GM19328 (cell line): Measurements from ENCODE around the gene EPB41L5.
A peak's percentile ranks its signal among the peaks of the same experiment; 100 is the strongest.
"Not testable (repeated sequence)": the region's sequence is repeated elsewhere in the genome, so short reads cannot be mapped to it uniquely, and the experiment has no call there.

Source experiments
- ATAC-seq: cut with Tn5 transposase; IDR thresholded peaks from one replicate; pipeline ENCODE4 v1.9.1; 2021; ENCODE audit warnings: mild to moderate bottlenecking, moderate library complexity; ENCODE audit not compliant: unreplicated experiment

Gene EPB41L5

DNA sequence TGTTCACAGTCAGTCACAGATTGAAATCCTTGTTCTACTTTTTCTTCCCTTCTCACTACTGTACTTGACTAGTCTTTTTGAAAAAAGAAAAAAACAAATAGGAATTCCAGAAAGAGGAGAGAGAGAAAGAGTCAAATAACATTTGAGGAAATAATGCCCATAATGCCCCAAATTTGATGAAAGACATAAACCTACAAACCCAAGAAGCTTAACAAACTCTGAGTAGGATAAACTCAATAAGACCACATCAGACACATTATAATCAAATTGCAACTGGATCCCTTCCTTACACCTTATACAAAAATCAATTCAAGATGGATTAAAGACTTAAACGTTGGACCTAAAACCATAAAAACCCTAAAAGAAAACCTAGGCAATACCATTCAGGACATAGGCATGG, 179.4 kb downstream of the EPB41L5 start:
- ATAC-seq, result no peak

DNA sequence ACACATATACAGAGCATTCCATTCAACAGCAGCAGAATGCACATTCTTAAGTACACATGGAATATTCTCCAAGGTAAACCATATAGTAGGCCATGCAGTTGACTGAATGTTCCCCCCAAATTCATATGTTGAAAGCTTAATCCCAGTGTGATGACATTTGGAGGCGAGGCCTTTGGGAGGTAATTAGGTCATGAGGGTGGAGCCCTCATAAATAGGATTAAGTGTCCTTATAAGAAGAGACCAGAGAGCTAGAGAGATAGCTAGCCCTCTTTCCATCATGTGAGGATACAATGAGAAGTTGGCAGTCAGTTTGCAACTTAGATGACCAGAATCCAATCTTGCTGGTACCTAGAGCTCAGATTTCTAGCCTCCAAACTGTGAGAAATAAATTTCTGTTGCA, 182.7 kb downstream of the EPB41L5 start:
- ATAC-seq, result no peak

DNA sequence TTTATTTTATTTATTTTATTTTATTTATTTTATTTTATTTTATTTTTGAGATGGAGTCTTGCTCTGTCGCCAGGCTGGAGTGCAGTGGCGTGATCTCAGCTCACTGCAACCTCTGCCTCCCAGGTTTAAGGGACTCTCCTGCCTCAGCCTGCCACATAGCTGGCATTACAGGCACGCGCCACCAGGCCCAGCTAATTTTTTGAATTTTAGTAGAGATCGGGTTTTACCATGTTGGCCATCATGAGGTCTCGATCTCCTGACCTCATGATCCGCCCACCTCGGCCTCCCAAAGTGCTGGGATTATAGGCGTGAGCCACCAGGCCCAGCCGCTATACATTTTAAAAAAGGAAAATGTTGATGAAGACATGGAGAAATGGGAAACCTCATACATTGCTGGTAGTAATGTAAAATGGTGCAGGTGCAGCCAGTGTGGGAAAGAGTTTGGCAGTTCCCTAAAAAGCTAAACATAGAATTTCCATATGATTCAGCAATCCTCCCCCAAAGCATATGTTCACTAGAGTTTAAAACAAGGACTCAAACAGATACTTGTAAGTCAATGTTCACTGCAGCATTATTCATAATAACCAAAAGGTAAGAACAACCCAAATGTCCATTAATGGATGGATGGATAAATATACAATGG, 187.1 kb downstream of the EPB41L5 start:
- ATAC-seq, result not testable (repeated sequence)

DNA sequence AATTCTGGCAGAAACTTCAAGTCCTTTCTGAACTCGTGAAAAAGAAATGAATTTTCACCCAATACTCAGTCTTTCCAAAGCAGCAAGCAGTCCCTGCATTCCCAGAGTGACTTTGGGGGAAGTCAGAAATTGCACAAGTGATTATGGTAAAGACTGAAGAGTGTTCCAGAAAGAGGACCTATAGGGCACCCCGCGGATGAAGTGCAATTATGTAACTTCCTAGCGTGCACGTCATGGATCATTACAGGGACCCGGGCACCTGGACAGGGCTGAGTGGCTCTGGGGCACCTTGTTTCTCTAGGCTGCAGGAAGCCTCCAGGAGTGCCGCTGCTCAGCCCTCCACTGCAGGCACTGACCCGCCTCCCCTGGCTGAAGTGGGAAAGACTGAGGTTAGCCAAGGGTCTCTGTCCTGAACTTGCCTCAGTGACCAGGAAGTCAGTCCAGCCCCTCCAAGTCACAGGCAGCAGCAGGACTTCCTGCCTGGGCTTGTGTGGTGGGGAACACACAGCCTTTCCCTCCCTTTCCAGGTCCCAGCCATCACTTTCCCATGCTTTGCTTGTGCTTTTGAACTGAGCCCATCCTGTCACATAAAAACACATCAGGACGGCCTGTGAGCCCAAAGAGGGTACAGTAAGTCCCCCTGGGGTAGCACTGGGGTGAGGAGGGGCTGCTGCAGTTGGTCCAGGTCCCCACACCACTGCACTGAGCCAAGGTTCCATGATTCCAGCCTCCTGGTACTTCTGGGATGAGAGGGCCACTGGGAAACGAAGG, 190.6 kb downstream of the EPB41L5 start:
- ATAC-seq, result no peak

DNA sequence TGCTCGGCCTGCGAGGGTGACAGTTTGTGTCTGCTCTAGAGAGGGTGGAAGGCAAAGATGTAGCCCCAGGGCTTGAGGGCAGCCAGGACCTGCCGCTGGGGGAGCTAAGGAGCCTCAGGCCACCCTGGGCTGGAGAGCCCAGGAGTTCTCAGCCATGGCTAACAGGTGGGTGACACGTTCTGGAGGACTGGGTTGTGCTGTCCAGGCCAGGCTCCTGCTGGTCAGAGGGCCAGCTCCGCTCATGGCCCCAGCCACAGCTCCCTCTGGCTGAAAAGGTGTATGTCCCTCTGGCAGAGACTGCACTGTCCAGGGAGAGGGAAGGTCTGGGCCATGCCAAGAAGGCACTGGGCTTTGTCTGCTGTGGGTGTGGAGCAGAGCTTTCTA, 191.1 kb downstream of the EPB41L5 start:
- ATAC-seq, result no peak

DNA sequence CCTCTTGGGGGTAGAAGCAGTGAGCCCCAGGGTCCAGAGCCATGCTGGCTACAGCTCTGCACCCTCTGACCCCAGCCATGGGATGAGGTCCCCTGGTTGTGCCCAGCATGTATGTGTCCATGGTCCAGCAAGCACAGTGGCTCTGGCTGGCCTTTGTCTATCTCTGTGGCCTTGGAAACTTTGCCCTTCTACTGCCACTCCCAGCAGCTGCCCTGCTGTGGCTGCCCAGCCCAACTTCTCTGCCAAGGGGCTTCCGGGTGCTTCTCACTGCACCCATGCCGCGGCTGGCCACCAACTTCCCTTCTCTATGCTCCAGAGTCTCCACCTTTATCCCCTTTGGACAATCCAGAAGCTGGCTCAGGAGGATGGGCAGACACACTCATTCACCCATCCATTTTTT, 191.5 kb downstream of the EPB41L5 start:
- no peak for ATAC-seq

DNA sequence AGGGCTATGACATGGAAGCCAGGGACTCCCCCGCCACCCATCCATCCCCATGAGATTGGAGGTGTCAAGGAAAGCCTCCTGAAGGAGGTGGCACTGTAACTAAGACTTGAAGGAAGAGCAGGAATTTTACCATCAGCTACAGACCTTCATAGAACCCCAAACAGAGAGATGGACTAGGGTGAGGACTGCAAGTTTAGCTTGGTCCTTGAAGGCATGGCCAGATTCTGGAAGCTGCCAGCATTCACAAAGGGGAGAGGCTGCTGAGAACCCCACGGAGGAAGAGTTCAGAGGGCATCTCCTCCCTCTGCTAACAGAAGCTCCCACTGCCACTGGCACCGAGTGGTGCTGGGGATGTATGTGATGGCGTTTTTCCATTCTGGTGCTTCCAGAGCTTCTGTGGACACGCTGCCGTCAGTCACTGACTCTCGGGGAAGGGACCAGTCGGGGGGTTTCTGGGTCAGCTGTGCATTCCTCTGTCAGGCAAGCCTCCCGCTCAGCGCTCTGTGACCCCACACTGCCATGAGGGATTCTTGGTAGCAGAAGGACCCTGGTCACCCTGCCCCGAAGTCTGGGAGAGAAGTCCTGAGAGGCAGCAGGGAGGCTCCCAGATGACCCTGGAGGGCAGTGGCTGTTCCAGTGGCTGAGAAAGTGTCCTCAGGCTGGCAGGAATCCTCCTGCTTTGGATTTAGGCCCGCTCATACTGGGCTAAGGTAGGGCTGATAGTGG, 192.2 kb downstream of the EPB41L5 start:
- ATAC-seq, result no peak

DNA sequence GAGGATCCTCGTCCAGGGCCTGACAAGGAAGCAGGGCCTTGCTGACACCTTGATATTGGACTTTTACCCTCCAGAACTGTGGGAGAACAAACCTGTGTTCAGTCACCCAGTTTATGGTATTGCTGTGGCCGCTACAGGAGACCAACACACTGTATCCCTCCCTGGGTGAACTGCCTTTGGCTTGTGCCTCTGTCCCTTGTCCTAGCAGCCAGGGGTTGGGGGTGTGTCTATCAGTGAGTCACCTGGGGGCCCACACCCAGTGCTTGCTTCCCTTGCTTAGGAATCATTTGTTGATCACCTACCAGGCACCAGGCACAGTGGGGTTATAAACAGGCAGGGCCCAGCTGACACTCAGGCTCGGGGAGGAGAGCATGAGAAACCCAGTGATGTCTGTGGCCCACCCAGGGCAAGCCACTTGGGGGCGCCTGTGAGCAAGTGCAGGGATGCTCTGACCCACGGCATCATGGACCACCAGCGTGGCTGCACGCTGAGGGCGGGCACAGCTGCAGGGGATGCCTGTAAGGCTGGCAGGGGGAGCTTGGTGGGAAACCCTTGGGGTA, 193.2 kb downstream of the EPB41L5 start:
- ATAC-seq, result no peak

DNA sequence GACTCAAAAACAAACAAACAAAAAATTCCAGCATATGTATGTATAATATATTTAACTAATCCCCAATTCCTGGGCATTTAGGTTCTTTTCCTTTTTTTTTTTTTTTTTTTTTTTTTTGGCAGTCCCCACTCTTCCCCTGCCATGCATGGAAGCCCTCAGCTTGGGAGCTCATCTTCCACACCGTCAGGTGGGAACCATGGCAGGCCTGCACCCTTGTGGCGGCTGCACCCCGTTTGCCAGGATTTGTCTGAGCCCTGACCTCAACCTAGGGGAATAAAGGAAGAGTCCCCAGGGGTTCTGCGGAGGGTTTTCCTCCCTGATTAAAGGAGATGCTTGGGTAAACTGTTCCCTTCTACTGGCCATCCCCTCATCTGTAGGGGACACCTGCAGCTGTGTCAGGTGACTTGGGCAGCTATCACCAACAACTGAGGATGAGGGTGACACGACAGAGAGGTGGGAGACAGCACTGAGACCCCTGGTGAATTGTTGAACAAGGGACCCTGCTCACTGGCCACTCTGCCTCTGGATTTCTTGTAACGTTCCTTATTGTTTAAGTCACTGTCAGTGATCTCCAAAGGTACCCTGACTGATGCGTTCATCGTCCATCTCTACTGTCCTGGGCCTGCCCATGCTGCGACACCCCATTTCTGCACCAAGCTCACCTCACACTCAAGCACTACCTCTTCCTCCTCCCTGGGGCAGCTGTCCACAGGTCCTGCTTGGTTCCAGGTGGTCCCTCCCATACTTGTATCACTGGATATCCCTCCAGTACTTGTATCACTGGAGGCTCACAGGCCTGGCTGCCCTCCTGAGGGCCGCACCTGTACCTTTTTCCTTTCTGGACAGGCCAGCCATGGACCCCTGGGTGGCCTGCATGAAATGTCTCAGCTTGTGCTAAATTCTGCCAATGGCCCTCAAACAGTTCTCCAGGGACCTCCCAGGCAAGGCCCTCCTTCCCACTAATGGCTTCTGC, 195.8 kb downstream of the EPB41L5 start:
- ATAC-seq, result no peak

DNA sequence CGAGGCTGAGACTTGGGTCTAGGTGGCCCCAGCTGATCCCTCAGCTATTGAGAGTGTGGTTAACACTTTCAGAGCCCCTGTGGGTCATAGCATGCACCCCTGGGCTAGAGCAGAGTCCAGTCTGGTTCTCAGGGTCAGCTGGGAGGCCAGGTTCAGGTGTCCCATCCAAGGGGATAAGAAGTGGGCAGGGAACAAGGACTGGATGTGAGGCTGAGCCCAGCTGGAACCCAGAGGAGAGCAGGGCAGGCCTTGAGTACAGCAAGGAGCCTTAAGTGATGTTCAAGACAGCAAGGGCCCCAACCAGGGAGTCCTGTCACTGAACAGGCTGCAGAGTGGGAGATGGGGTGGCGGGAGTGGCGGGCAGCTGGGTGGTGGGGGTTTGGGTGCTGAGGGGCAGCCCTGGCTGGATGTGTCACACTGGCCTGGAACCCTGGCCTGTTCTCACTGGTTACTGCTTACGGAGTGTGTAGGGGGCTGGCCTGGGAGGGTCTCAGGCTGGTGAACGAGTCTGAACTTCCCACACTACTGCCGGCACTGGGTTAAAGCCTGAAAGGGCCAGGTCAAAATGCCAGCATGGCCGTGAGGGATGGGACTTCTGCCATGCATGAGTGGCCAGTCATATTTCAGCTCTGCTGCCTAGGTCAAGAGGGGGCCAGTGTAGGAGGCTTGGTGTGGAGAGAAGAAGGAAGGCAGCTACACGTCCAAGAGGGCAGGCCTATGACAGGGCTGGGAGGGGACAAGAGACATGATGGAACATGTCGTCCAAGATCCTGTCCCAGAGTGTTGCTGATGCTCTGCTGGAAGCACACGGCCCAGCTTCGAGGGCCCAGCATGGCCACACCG, 196.8 kb downstream of the EPB41L5 start:
- no peak for ATAC-seq

DNA sequence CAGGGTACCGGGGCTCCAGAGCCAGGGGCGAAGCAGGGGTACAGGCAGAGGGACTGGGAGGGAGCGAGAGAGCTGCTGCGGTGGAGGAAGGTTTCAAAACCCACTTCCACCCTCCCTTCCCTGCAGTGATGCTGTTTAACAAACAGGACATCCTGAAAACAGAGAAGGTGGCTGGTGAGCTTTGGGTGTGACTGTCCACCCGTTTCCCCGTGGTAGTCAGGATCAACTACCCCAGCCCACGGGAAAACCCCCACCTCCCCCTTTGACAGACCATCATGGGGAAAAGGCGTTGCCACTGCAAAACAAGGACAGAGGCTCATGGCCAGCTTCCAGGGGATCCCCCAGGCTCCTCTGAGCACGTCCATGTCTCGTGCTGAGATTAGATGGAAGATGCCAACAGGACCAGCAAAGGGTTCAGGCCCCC, 197.4 kb downstream of the EPB41L5 start:
- ATAC-seq, result no peak

DNA sequence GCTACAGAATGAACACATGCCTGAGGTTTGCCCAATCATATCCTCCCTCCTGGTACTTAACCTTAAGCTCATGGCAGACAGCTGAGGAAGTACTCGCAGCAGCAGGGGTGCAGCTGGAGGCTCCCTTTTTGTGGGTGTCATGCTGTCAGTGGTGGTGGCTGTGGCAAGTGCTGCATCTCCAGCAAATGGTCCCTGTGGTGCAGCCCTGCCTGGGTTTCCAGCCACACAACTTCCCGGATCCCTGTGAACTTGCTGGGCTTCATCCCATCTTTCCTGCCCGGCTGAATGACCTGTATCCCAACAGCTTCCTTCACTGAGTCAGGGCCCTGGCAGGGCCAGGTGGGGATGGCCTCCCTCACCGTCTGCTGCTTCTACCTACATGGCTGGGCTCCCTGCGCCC, 205.3 kb downstream of the EPB41L5 start:
- ATAC-seq, result no peak

DNA sequence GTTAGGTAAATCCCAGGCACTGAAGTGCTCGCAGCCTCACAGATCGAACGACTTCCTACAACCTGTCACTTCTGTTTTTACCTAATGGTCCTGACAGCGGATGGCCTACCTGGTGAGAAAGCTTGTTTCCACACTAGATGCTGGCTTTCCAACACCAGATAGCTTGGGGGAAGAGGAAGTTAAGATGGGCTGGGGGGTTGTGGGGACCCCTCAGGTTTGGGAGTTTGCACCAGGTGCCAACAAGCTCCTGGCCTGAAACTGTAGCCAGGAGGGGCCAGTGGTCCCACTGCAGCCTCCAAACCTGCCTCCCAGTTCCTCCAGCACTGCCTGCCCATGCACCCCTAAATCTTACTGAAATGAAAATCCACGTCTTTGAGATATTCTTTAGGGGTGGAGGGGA, 206.4 kb downstream of the EPB41L5 start:
- no peak for ATAC-seq

DNA sequence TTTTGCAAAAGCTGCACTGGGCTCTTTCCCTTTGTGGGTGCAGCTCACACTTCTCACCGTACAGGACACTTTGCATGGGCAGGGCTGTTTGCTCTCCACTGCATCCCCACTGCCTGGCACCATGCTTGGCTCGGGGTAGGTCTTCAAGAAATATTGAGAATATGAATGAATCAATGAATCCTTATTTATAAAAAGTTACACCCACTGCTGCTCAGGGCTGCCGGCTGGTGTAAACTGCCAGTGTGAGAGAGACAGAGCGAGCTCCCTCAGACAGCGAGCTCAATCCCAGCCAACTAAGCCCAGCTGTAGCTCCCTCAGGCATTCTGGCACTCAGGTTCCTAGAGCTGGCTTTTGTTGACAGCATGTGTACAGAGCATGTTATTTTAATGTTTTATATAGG, 206.9 kb downstream of the EPB41L5 start:
- ATAC-seq, result no peak

DNA sequence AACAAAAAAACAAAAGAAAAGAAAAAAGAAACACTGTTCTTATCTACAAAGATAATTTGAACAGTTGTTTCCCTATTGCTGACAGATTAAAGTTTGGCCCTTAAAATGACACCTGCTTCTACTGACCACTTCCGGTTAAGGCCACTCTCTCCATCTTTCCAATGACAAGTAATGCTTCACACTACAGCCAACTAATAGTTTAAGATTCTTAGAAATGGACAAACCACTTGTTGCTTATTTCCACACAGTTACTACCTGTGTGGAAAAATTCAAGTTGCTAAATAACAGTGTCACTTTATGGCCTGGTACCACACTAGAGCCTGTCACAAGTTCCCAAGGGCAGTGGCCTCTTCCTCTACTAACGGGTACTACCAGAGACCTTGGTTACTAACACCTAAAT, 207.9 kb downstream of the EPB41L5 start:
- ATAC-seq, result no peak

DNA sequence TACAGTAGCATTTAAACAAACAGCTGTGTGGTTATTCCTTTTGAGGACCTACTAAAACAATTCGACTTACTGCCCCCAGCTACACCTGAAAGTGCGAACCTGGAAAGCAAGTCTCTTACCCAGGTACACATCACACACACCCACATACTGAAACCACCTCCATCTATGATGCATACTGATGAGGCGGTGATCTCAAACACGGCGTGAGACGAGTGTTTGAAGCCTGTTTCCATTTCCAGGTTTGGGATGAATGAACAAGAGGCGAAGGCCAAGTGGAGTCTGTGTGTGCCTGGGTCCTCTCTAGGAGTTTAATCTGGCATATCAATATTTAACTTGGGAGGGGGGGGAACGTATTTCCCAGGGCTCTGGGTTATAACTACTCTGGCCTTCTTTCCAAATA, 208.7 kb downstream of the EPB41L5 start:
- no peak for ATAC-seq

DNA sequence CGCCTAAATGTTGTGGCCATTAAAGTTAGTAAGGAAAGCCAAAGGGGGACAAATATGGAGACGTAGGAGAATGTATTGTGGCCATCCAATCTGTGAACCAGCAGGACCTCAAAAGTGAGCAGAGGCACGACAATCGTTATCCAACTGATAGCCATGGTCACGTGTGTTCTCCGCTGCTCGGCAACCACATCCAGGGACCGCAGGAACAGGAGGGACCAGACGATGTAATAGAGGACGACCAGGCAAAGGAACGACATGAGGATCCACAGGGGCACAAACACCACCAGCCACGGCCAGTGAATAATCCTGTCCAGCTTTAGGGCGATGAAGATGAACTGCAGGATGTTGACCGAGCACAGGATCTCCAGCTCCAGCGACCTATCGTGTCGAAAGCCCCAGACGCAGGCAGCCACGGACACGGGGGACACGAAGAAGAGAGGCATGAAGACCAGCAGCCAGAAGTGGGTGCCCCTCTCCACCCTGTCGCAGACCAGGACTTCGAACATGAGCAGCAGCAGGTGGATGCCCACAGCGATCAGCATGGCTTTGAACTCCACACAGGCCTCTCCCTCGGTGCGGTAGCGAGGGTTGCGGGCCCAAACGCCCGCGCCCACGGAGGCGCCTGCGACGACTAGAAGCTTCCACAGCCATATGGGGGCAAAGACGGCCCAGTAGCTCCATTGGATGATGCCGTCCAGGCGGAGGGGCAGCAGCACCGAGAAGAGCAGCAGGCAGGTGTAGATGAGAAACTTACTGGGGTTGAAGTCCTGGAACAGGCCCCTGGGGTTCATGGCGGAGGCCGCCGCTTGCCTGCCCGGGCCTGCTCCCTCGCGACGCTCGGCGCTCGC, 209.5 kb downstream of the EPB41L5 start:
- no peak for ATAC-seq

DNA sequence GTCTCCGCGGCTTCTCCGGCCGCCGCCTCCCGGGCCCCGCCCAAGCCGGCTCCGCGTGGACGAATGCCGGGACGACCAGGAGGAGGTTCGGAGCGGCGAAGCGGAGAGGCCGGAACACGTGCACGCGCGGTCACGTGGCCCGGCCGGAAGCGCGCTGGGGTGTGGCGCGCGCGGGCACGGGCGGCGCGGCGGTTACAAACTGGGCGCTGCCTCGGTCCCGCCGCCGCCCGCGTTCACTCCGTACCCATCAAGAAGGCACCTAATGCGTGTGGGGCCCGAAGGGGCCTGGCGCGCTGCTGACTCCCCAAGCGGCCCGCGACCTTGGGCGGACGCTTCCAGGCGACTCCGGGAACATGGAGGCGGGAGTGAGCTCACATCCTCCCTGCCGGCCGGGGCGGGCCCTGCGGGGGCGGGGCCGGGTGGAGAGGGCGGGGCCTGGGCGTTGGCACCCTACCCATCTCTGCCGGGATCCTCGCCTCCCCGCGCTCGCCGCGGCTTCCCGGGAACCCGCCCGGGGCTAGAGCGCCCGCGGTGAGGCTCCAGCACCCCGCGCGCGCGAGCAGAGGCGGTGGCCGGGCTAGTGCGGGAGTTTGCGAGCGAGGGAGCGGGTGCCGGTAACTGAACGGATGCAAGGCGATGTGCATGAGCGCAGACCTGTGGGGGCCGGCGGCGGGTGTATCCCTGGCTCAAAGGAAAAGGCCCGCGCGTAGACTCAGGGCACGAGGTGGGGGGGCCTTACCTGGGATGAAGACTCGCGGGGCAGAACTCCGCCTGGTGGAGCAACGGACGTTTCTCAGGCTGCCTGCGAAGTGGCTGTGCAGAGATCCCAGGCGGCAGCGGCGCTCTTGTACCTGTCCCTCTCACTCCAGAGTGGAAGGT, 210.4 kb downstream of the EPB41L5 start, which contains the start of gene TMEM185B:
TMEM185B (minus strand) TSS at position 367 of the 879 bp plus-strand sequence. CDS start 424 bp downstream, outside the sequence.
- peak; percentile 91 for ATAC-seq
